ENCODE results near the gene ATP5PB.

GRCh38 chr1:111402083-111402482 lies 47.2 kb upstream of the ATP5PB start:
- TF ChIP-seq POLR2A (IDR thresholded peaks at IDR 0.05; ENCODE audit: extremely low read depth, insufficient read length) = no peak
- TF ChIP-seq, protein P1, sequence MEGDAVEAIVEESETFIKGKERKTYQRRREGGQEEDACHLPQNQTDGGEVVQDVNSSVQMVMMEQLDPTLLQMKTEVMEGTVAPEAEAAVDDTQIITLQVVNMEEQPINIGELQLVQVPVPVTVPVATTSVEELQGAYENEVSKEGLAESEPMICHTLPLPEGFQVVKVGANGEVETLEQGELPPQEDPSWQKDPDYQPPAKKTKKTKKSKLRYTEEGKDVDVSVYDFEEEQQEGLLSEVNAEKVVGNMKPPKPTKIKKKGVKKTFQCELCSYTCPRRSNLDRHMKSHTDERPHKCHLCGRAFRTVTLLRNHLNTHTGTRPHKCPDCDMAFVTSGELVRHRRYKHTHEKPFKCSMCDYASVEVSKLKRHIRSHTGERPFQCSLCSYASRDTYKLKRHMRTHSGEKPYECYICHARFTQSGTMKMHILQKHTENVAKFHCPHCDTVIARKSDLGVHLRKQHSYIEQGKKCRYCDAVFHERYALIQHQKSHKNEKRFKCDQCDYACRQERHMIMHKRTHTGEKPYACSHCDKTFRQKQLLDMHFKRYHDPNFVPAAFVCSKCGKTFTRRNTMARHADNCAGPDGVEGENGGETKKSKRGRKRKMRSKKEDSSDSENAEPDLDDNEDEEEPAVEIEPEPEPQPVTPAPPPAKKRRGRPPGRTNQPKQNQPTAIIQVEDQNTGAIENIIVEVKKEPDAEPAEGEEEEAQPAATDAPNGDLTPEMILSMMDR (IDR thresholded peaks at IDR 0.05; ENCODE audit: low read depth, low read length) = no peak

Measured in NB4 (cell line).